Fibroblast of peridontal ligament (primary cell): ENCODE results near the gene WDR3.
A peak's percentile ranks its signal among the peaks of the same experiment; 100 is the strongest.

ENCODE experiments used
- DNase-seq: peaks from one replicate; pipeline ENCODE4 v3.0.0-alpha.2; 2010; ENCODE audit errors: extremely low read depth

WDR3 gene

DNA sequence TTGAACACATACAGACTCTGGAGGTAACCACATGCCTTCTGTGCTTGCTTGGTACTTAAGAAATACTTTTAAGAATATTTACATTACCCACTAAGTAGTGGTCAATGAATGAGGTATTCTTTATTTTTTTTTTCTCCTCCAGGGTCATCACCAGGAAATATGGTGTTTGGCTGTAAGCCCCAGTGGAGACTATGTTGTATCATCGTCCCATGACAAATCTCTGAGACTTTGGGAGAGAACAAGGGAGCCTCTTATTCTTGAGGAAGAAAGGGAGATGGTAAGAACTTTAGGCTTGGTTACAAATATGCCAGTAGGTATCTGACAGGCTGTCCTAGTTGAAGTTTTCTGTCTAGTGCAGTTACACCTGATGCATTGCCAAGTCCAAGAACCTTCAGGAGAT lies 22.8 kb downstream of the WDR3 start:
- no peak for DNase-seq

DNA sequence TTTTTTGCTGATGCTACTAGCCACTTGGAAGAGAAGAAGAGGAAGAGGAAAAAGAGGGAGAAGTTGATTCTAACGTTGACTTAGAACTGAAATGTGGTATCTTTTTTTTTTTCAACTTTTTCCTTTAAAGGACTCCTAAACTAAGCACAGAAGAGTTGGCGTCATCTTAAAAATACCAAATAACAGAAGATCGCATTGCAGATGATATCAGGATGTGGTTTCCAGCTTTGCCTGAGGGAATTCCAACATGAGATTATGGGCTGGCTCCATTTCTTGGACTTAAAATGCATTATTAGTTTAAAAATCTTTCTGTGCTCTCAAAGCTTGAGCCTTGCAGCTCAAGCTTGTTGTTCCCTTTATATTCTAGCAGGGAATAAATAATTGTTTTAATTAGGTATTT lies 29.8 kb downstream of the WDR3 start:
- DNase-seq = peak; percentile 58

DNA sequence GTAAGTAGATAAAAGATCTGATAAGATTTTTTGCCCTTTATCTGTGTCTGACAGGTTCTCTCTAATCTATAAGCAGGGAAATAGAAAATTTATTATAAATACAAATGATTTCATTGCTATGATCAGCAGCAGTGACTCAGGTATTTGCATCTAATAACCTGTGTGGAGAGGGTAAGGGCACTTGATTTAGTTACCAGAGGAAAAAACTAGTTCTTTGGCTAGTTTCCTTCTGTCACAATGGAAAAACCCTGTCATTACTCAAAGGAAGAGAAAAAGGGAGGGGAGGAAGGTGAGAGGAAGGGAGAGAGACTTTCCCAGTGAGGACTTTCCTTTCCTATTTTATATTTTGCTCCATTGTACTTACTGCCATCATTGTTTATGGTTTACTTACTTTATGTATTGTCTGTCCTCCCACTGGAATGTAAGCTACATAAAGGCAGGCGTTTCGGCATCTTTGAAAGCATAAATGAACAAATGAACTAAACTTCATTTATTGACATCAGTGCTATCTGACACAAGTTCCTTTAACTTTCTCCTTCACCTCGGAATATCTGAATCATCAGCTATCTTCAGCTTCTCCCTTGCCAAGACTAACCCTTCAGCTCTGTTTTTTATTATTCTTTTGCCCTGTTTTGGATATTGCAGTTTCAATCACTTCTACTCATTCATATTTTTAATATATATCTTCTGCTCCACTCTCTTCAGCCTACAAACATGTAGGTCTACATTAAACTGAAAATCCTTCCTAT lies 34.9 kb downstream of the WDR3 start:
- DNase-seq = peak; percentile 18

DNA sequence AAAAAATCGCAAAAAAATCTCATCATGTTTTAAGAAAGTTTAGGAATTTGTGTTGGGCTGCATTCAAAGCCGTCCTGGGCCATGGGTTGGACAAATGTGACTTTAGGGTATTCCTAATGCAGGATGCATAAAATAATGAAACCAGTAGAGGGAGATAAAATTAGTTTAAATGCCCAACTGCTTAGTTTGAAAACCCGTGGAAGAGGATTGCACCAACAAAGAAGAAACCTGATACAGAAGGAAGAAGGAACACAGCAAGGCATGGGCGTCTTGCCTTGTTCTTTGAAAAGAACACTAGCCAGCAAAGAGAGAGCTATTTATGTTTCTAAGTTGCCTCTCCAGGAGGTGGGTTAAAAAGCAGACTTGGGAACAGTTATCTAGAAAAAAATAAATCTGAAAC lies 37.9 kb downstream of the WDR3 start:
- DNase-seq = peak; percentile 78

DNA sequence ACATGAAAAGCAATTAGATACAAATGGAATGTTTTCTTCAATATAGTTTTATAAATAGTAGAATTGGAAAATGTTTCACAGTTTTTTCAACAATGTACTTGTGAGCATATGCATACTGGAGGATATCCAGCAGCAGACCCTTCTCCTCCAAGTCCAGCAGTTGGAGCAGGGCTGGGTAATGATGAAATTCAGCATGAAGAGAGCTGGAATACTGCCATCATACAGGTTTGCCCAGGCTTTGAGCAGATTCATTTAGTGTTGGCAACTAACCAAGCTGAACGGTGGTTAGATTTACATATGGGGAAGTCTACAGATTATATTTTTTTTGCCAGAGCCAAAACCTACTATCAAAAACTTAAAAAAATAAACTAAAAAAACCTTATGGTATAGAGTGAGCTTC lies 38.3 kb downstream of the WDR3 start:
- peak; percentile 24 for DNase-seq

GRCh38 chr1:117970252-117970651 lies 40.7 kb downstream of the WDR3 start:
- no peak for DNase-seq

- DNase-seq = no peak
Measured at GRCh38 chr1:117971777-117972176, 42.2 kb downstream of the WDR3 start.

GRCh38 chr1:117976381-117976780 lies 46.8 kb downstream of the WDR3 start:
- no peak for DNase-seq

DNA sequence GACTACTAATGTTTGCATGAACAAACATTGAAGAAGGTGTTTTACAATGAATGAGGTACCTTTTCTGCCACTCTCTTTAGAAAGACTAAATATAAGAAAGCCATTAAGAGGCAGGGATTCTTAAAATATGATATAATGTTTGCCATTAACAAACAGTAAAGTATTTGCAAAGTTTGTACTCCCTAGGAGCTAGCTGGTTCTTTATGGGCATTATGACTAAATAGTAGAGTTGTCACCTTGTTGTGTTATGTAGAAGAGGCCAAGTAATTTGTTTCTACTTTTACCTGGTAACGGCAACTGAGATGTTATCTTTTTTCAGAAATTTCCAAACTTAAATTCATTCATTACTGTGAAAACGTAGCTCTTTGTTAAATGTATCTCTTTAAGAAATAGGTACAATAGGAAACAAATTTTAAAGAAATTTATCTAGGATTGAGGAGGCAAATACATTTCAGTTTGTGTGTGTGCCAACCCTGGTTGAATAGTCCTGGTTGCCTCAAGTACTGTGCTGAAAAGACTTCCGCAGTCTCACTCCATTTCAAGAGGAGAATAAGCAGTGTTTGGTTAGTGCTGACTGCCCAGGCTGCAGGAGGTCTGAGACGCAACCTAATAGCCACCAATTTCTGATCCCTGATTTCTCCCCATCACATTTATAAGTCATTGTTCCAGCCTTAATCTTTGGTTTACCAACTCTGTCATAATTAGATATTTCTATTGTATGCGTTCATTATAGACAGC lies 52.1 kb downstream of the WDR3 start:
- no peak for DNase-seq

DNA sequence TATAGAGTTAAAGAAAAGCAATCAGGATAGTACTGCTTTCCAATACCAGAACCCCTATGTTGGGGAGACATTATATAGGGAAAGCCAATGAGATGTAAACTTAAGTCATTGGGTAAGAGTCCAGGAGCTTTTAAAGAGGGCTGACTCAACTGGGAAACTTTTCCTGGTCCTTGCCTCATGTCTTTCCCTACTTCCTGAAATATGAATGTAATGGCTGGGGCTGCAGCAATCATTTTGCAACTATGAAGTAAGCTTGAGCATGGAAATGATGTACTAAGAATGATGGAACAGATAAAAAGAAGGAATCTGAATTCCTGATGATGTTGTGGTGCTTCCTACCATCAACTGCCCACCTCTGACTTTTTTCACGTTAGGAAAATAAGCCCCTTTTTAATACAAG lies 55.7 kb downstream of the WDR3 start:
- no peak for DNase-seq

- no peak for DNase-seq
Measured at GRCh38 chr1:117985973-117986372, 56.4 kb downstream of the WDR3 start.

DNA sequence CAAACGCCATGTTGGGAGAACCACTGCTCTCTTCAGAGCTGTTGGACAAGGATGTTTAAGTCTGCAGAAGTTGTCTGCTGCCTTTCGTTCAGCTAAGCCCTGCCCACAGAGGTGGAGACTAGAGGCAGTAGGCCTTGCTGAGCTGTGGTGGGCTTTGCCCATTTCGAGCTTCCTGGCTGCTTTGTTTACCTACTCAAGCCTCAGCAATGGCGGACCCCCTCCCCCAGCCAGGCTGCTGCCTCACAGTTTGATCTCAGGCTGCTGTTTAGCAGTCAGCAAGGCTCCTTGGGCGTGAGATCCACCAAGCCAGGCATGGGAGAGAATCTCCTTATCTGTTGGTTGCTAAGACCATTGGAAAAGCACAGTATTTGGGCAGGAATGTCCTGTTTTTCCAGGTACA lies 74.8 kb downstream of the WDR3 start:
- no peak for DNase-seq

DNA sequence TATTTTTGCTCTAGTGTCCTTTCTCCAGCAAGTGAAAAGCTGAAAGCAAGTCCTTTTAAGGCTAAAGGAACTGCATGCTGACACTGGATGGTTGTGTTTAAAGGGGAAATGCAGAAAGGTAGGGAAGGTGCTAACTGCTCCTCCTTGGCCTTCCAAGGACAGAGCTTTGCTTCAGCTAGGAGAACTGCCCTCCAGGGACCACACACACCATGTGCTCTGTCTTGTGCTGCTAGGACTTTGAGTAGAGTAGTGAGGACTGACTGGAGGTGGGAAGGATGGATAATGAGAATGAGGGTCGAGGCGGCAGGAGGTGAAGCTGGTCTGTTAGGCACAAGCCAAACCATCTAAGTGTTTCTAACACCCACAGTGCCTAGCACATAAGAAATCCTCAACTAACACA lies 77.9 kb downstream of the WDR3 start:
- no peak for DNase-seq

DNA sequence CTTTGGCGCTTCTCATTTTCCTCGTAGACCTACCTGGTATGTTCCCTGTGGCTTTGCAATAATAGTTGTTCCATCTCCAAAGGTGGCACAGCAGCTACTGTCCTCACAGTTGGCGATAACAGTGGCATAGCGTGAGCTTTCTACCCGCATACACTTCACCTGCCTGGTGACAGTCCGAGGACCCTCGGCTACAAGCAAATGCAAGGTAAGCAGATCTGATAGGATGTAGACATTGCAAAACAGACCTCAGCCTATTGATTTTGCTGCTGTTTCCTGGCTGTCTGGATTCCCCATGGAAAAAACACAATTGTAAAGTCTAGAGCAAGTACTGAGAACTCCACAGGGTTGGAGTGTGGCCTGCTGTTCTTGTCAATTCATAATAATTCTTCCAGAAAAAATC lies 78.5 kb downstream of the WDR3 start:
- no peak for DNase-seq

DNA sequence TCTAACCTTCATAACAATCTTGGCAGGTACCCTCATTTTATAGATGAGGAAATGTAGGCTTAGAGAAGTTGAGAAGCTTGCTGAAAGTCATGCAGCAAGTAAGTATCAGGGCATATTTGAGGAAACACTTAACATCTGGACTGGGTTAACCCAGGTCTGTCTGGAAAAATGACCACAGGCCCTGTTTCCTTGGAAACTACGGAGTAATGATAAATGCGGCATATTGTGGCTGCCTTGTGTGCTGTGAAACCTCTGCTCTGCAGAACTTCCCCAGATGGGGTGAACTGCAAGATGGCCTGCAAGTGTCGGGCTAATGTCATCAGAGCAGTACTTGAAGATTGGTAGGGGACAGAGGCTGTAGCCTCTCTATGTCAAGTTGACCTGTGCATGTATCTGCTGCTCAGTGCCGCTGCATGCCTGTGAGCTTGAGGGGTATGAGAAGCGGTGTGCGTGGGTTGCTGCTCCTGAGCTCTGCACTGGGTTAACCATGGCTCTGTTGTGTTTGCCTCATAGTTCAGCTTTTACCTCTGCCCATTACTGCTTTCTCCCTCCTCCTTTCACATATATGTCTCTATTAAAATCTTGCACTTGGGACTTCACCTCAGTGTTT lies 83.1 kb downstream of the WDR3 start:
- DNase-seq = no peak

DNA sequence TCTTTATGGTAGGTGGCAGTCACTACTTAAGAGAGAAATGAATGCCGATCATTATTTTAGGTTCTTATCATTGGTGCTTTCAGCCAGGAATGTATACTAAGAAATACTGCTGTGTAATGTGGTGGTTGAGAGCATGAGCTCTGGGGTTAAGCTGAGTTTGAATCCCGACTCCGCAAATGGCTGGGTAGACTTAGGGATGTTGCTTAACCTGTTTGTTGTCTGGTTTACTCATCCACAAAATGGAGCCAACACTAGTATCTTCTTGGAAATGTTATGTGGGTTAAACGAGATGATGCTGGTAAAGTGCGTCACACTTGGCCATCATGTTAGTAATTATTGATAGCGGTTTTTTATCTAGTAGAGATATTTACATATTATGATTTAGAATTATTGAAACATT lies 83.8 kb downstream of the WDR3 start:
- no peak for DNase-seq

DNA sequence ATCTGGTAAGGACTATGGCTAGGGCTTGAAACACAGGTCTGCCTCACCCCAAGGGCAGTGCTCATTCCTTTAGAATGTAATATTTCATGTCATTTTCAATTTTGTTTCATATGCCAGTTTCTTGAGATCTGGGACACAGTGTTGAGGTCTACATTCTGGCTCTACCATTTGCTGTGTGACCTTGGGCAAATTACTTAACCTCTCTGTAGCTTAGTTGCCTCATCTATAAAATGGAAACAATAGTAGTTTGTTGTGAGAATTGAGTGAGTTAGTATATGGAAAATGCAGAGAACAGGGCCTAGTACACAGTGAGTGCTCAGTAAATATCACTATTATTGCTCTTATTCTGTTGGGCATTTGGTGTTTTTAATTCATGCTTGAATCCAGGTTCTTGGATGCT lies 84.4 kb downstream of the WDR3 start:
- no peak for DNase-seq
